DND-41 (cell line): Measurements from ENCODE around the gene DDIT4L.

Source experiments
- ATAC-seq: fragments of 200-7000 bp; cut with Tn5 transposase; 3 replicates; pipeline ENCODE4 v1.9.1; 2021; ENCODE audit warnings: low read depth; ENCODE audit not compliant: insufficient read depth
- DNase-seq: peaks from one replicate; pipeline ENCODE4 v3.0.0-alpha.2; 2020
- H2AFZ ChIP-seq: 2 replicates; pipeline ENCODE4 v1.6.0; 2012; ENCODE audit warnings: low read depth, low read length
- H3K27ac ChIP-seq: 2 replicates; pipeline ENCODE4 v1.5.1; 2012; ENCODE audit warnings: low read length, inconsistent platforms
- H3K27me3 ChIP-seq: fragments of 200-600 bp; sonication (generic); 2 replicates; pipeline ENCODE4 v1.6.0; 2012; ENCODE audit warnings: low read length, mild to moderate bottlenecking, inconsistent platforms; ENCODE audit not compliant: insufficient read depth, poor library complexity
- H3K36me3 ChIP-seq: 2 replicates; pipeline ENCODE4 v1.5.1; 2012; ENCODE audit warnings: low read length, inconsistent platforms; ENCODE audit not compliant: insufficient read depth
- H3K4me1 ChIP-seq: 2 replicates; pipeline ENCODE4 v1.5.1; 2012; ENCODE audit warnings: mild to moderate bottlenecking, low read length; ENCODE audit not compliant: insufficient read depth
- H3K4me2 ChIP-seq: 2 replicates; pipeline ENCODE4 v1.6.0; 2012; ENCODE audit warnings: mild to moderate bottlenecking, moderate library complexity, low read length, inconsistent platforms; ENCODE audit not compliant: insufficient read depth
- H3K4me3 ChIP-seq, 2 experiments: fragments of 200-600 bp in 1 of 2; shearing (Covaris generic) in 1 of 2; 2 replicates each; pipeline ENCODE4 v1.5.1; 2012 to 2016; ENCODE audit warnings: inconsistent platforms in 2 of 2, low read length in 2 of 2, mild to moderate bottlenecking in 2 of 2, low read depth in 1 of 2, moderate library complexity in 1 of 2
- H3K79me2 ChIP-seq: 2 replicates; pipeline ENCODE4 v1.6.0; 2012; ENCODE audit warnings: low read length, inconsistent platforms; ENCODE audit not compliant: insufficient read depth
- H3K9ac ChIP-seq: 2 replicates; pipeline ENCODE4 v1.6.0; 2012; ENCODE audit warnings: low read depth, mild to moderate bottlenecking, inconsistent platforms, low read length, moderate library complexity
- H3K9me3 ChIP-seq: 2 replicates; pipeline ENCODE4 v1.5.1; 2012; ENCODE audit warnings: low read length, moderate library complexity, mild to moderate bottlenecking, inconsistent platforms; ENCODE audit not compliant: insufficient read depth, severe bottlenecking
- H4K20me1 ChIP-seq: 2 replicates; pipeline ENCODE4 v1.6.0; 2012; ENCODE audit warnings: low read length; ENCODE audit not compliant: insufficient read depth
- EZH2 ChIP-seq: IDR thresholded peaks from 3 replicates; pipeline ENCODE4 v1.6.1; 2012; ENCODE audit warnings: borderline replicate concordance, low read depth, mild to moderate bottlenecking, moderate library complexity, low read length, inconsistent platforms; ENCODE audit not compliant: severe bottlenecking
- TF ChIP-seq, protein P1 (sequence below): IDR thresholded peaks from 2 replicates; pipeline ENCODE4 v1.5.1; 2012; ENCODE audit warnings: borderline replicate concordance, low read length, moderate library complexity, mild to moderate bottlenecking; ENCODE audit not compliant: poor library complexity, severe bottlenecking; ENCODE audit errors: extremely low read depth

The DDIT4L gene

DNA sequence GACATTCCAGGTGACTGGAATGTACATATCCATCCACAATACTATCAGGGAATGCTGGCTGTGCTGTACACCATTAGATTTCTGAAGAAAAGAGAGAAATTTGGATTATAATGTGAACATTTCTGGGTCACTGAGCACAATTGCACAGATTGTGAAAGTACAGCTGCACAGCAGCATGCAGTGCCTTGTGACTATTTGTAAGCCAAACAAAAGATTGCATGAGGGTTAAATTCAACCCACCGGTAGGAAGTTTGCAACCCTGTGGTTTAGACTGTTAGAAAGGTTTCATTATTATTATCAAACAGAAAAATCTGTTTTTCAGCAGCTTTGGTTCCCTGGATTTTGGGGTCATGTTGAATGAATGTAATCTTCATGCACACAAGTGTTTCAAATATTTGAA, 24.5 kb downstream of the DDIT4L start:
- H3K4me2 ChIP-seq = peak overlapping the region; percentile 34
- H3K79me2 ChIP-seq = no peaks in the 10 kb centered on the region
- no peak for TF ChIP-seq EZH2
- TF ChIP-seq, protein P1, sequence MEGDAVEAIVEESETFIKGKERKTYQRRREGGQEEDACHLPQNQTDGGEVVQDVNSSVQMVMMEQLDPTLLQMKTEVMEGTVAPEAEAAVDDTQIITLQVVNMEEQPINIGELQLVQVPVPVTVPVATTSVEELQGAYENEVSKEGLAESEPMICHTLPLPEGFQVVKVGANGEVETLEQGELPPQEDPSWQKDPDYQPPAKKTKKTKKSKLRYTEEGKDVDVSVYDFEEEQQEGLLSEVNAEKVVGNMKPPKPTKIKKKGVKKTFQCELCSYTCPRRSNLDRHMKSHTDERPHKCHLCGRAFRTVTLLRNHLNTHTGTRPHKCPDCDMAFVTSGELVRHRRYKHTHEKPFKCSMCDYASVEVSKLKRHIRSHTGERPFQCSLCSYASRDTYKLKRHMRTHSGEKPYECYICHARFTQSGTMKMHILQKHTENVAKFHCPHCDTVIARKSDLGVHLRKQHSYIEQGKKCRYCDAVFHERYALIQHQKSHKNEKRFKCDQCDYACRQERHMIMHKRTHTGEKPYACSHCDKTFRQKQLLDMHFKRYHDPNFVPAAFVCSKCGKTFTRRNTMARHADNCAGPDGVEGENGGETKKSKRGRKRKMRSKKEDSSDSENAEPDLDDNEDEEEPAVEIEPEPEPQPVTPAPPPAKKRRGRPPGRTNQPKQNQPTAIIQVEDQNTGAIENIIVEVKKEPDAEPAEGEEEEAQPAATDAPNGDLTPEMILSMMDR = no peak
- H4K20me1 ChIP-seq = no peaks in the 10 kb centered on the region
- H3K9ac ChIP-seq = peak overlapping the region; percentile 28; the same call in 1 of the 2 replicates
- DNase-seq (peak; percentile 47), ATAC-seq (peak; percentile 94)
- H3K4me1 ChIP-seq = peaks cover 42% of the 10 kb centered on the region
- no peaks in the 10 kb centered on the region for H3K36me3 ChIP-seq
- peak overlapping the region; percentile 62 for H3K27ac ChIP-seq
- no peak overlapping the region for H3K4me3 ChIP-seq
- H3K27me3 ChIP-seq = no peaks in the 10 kb centered on the region
- peak overlapping the region; percentile 59 for H2AFZ ChIP-seq
- peaks cover 13% of the 10 kb centered on the region for H3K9me3 ChIP-seq

DNA sequence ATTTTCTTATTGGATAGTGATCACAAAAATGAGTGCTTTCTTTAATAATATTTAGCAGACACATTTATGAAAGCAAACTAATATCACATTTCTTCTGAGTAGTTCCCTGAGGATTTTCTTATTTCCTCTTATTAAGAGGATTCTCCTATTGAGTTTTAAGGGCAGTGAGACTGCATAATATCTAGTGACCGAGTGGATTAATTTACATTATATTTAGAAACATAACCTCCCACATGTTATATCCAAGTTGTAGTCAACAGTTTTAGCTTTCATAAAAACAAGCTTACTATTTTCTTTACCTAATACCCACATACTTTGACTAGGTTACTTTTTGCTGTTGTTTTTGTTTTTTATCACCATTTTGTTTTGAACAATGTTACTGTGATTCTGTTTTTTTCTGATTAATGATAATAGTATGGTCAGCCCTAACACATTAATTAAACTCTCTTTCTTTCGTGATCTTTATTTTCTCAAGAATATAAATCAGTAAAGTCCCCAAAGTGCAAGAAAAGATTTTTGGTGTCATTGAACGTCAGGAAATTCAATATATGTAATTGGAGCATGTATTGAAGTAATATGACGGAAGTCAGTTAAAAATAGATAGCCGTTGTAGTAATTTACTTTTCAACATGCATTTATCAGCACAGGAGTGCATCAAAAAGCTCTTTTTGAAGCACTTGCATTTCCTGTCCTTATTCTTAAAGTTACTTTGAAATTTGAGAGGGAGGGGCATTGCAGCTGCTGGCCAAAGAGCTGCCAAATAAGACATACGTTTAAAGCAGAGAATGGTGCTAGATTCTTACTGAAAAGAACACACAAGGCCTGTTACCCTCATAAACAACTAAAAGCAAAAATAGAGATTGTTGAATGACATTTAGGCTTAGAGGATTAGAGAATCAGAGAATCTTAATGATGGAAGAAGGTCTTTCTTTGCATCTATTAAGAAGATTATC, 25.2 kb downstream of the DDIT4L start:
- H3K27ac ChIP-seq = peak overlapping the region; percentile 62
- DNase-seq (peak; percentile 35), ATAC-seq (peak; percentile 69)
- H3K27me3 ChIP-seq = no peaks in the 10 kb centered on the region
- peak overlapping the region; percentile 34 for H3K4me2 ChIP-seq
- peaks cover 37% of the 10 kb centered on the region for H3K4me1 ChIP-seq
- H3K9me3 ChIP-seq = peaks cover 13% of the 10 kb centered on the region
- H3K79me2 ChIP-seq = no peaks in the 10 kb centered on the region
- H3K36me3 ChIP-seq = no peaks in the 10 kb centered on the region
- no peak overlapping the region for H3K4me3 ChIP-seq
- no peaks in the 10 kb centered on the region for H4K20me1 ChIP-seq
- TF ChIP-seq EZH2 = no peak
- TF ChIP-seq, protein P1 = no peak
- peak overlapping the region; percentile 59 for H2AFZ ChIP-seq
- peak overlapping the region; percentile 28; the same call in 1 of the 2 replicates for H3K9ac ChIP-seq

DNA sequence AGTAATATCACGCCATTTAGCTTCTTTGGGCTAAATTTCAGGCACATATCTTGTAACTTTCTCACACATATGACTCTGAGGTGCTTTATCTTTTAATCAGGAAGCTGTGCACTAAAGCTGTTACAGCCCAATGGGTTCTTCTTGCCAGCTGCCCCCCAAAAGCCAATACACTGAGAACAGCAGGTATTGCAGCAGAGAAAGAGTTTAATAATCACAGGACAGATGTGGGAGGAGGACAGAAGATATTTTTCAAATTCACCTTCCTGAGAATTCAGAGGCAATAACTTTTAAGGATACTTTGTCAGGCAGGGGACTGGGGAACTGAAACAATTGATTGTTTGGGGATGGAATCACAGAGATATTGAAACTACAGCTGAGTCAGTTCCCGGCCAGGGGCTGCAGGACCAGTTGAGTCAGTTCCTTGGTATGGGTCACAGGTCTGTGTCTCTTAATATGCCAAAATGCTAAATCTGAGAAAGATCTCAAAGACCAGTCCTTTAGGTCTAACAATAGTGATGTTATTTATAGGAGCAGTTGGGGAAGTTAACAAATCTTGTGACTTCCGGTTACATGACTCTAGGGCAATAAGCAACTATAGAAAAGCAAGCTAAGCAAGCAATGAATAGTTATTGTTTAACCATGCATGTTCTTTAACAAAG, 28.1 kb downstream of the DDIT4L start:
- no peak overlapping the region for H3K4me2 ChIP-seq
- TF ChIP-seq, protein P1 = no peak
- H3K27ac ChIP-seq = no peak overlapping the region
- H2AFZ ChIP-seq = no peak overlapping the region
- H3K9me3 ChIP-seq = peaks cover 13% of the 10 kb centered on the region
- no peak overlapping the region for H3K4me3 ChIP-seq
- peaks cover 26% of the 10 kb centered on the region for H3K4me1 ChIP-seq
- H3K36me3 ChIP-seq = no peaks in the 10 kb centered on the region
- H3K9ac ChIP-seq = no peak overlapping the region
- ATAC-seq = no peak
- H4K20me1 ChIP-seq = no peaks in the 10 kb centered on the region
- no peaks in the 10 kb centered on the region for H3K27me3 ChIP-seq
- DNase-seq = no peak
- no peaks in the 10 kb centered on the region for H3K79me2 ChIP-seq
